Measurements from ENCODE around the gene HS6ST3.

Gene HS6ST3

GRCh38 chr13:96200810-96201209 is 110.9 kb downstream of the HS6ST3 start:
- no peak for DNase-seq (ENCODE audit: low read depth, low spot score)
- no peak for TF ChIP-seq EZH2 (IDR thresholded peaks at IDR 0.05)
- TF ChIP-seq FOXP2 (optimal IDR thresholded peaks at IDR 0.05; ENCODE audit: control extremely low read depth, extremely low read length, insufficient read depth): no peak
- no peak for TF ChIP-seq POLR2AphosphoS5 (IDR thresholded peaks at IDR 0.05; ENCODE audit: borderline replicate concordance, low read depth, low read length)
- H3K36me3 ChIP-seq (ENCODE audit: insufficient read depth, low read length): no peaks in the 10 kb centered on the region
- H3K9ac ChIP-seq (ENCODE audit: insufficient read length): no peak overlapping the region
- H3K4me3 ChIP-seq: no peak overlapping the region
- no peaks in the 10 kb centered on the region for H3K9me3 ChIP-seq (ENCODE audit: low read depth, low read length)
- H3K27ac ChIP-seq: no peak overlapping the region

GRCh38 chr13:96202315-96202714 is 112.4 kb downstream of the HS6ST3 start:
- TF ChIP-seq POLR2AphosphoS5 (IDR thresholded peaks at IDR 0.05; ENCODE audit: borderline replicate concordance, low read depth, low read length) (no peak), FOXP2 (optimal IDR thresholded peaks at IDR 0.05; ENCODE audit: control extremely low read depth, extremely low read length, insufficient read depth) (no peak), EZH2 (IDR thresholded peaks at IDR 0.05) (no peak)
- Histone ChIP-seq H3K27ac (no peak overlapping the region), H3K4me3 (no peak overlapping the region), H3K9ac (ENCODE audit: insufficient read length) (no peak overlapping the region), H3K36me3 (ENCODE audit: insufficient read depth, low read length) (no peaks in the 10 kb centered on the region), H3K9me3 (ENCODE audit: low read depth, low read length) (no peaks in the 10 kb centered on the region)
- no peak for DNase-seq (ENCODE audit: low read depth, low spot score)

GRCh38 chr13:96203471-96203870 is 113.6 kb downstream of the HS6ST3 start:
- no peak for TF ChIP-seq FOXP2 (optimal IDR thresholded peaks at IDR 0.05; ENCODE audit: control extremely low read depth, extremely low read length, insufficient read depth)
- no peak for TF ChIP-seq POLR2AphosphoS5 (IDR thresholded peaks at IDR 0.05; ENCODE audit: borderline replicate concordance, low read depth, low read length)
- no peaks in the 10 kb centered on the region for H3K9me3 ChIP-seq (ENCODE audit: low read depth, low read length)
- H3K36me3 ChIP-seq (ENCODE audit: insufficient read depth, low read length): no peaks in the 10 kb centered on the region
- H3K27ac ChIP-seq: no peak overlapping the region
- DNase-seq (ENCODE audit: low read depth, low spot score): no peak
- H3K4me3 ChIP-seq: no peak overlapping the region
- H3K9ac ChIP-seq (ENCODE audit: insufficient read length): no peak overlapping the region

- Histone ChIP-seq H3K9me3 (ENCODE audit: low read depth, low read length) (no peaks in the 10 kb centered on the region), H3K9ac (ENCODE audit: insufficient read length) (no peak overlapping the region), H3K27ac (no peak overlapping the region), H3K4me3 (no peak overlapping the region), H3K36me3 (ENCODE audit: insufficient read depth, low read length) (no peaks in the 10 kb centered on the region)
- TF ChIP-seq POLR2AphosphoS5 (IDR thresholded peaks at IDR 0.05; ENCODE audit: borderline replicate concordance, low read depth, low read length) (no peak), FOXP2 (optimal IDR thresholded peaks at IDR 0.05; ENCODE audit: control extremely low read depth, extremely low read length, insufficient read depth) (no peak), EZH2 (IDR thresholded peaks at IDR 0.05) (no peak)
- DNase-seq (ENCODE audit: low read depth, low spot score): no peak
Measured at GRCh38 chr13:96214824-96215445, 125.0 kb downstream of the HS6ST3 start.

GRCh38 chr13:96216543-96216942 is 126.6 kb downstream of the HS6ST3 start:
- Histone ChIP-seq H3K27ac (no peak overlapping the region), H3K9ac (ENCODE audit: insufficient read length) (no peak overlapping the region), H3K36me3 (ENCODE audit: insufficient read depth, low read length) (no peaks in the 10 kb centered on the region), H3K9me3 (ENCODE audit: low read depth, low read length) (no peaks in the 10 kb centered on the region), H3K4me3 (no peak overlapping the region)
- no peak for TF ChIP-seq EZH2 (IDR thresholded peaks at IDR 0.05)
- no peak for TF ChIP-seq POLR2AphosphoS5 (IDR thresholded peaks at IDR 0.05; ENCODE audit: borderline replicate concordance, low read depth, low read length)
- TF ChIP-seq FOXP2 (optimal IDR thresholded peaks at IDR 0.05; ENCODE audit: control extremely low read depth, extremely low read length, insufficient read depth): no peak
- no peak for DNase-seq (ENCODE audit: low read depth, low spot score)

- no peaks in the 10 kb centered on the region for H3K9me3 ChIP-seq (ENCODE audit: low read depth, low read length)
- H3K4me3 ChIP-seq: no peak overlapping the region
- no peak overlapping the region for H3K27ac ChIP-seq
- H3K9ac ChIP-seq (ENCODE audit: insufficient read length): no peak overlapping the region
- H3K36me3 ChIP-seq (ENCODE audit: insufficient read depth, low read length): no peaks in the 10 kb centered on the region
- DNase-seq (ENCODE audit: low read depth, low spot score): no peak
- TF ChIP-seq POLR2AphosphoS5 (IDR thresholded peaks at IDR 0.05; ENCODE audit: borderline replicate concordance, low read depth, low read length) (no peak), EZH2 (IDR thresholded peaks at IDR 0.05) (no peak), FOXP2 (optimal IDR thresholded peaks at IDR 0.05; ENCODE audit: control extremely low read depth, extremely low read length, insufficient read depth) (no peak)
Measured at GRCh38 chr13:96218475-96218874, 128.6 kb downstream of the HS6ST3 start.

GRCh38 chr13:96221471-96221870 is 131.6 kb downstream of the HS6ST3 start:
- Histone ChIP-seq H3K9me3 (ENCODE audit: low read depth, low read length) (no peaks in the 10 kb centered on the region), H3K9ac (ENCODE audit: insufficient read length) (no peak overlapping the region), H3K4me3 (no peak overlapping the region), H3K27ac (no peak overlapping the region), H3K36me3 (ENCODE audit: insufficient read depth, low read length) (no peaks in the 10 kb centered on the region)
- no peak for TF ChIP-seq FOXP2 (optimal IDR thresholded peaks at IDR 0.05; ENCODE audit: control extremely low read depth, extremely low read length, insufficient read depth)
- no peak for TF ChIP-seq EZH2 (IDR thresholded peaks at IDR 0.05)
- TF ChIP-seq POLR2AphosphoS5 (IDR thresholded peaks at IDR 0.05; ENCODE audit: borderline replicate concordance, low read depth, low read length): no peak
- no peak for DNase-seq (ENCODE audit: low read depth, low spot score)

- no peak overlapping the region for H3K27ac ChIP-seq
- no peak overlapping the region for H3K4me3 ChIP-seq
- no peaks in the 10 kb centered on the region for H3K9me3 ChIP-seq (ENCODE audit: low read depth, low read length)
- DNase-seq (ENCODE audit: low read depth, low spot score): no peak
- no peak for TF ChIP-seq POLR2AphosphoS5 (IDR thresholded peaks at IDR 0.05; ENCODE audit: borderline replicate concordance, low read depth, low read length)
- no peak for TF ChIP-seq EZH2 (IDR thresholded peaks at IDR 0.05)
- TF ChIP-seq FOXP2 (optimal IDR thresholded peaks at IDR 0.05; ENCODE audit: control extremely low read depth, extremely low read length, insufficient read depth): no peak
- H3K36me3 ChIP-seq (ENCODE audit: insufficient read depth, low read length): no peaks in the 10 kb centered on the region
- H3K9ac ChIP-seq (ENCODE audit: insufficient read length): no peak overlapping the region
Measured at GRCh38 chr13:96223231-96223630, 133.3 kb downstream of the HS6ST3 start.

- no peak for DNase-seq (ENCODE audit: low read depth, low spot score)
Measured at GRCh38 chr13:96229356-96229755, 139.4 kb downstream of the HS6ST3 start.

More at GRCh38 chr13:96229356-96229755, 139.4 kb downstream of the HS6ST3 start:
- Histone ChIP-seq H3K9me3 (ENCODE audit: low read depth, low read length) (no peaks in the 10 kb centered on the region), H3K36me3 (ENCODE audit: insufficient read depth, low read length) (no peaks in the 10 kb centered on the region), H3K9ac (ENCODE audit: insufficient read length) (no peak overlapping the region), H3K4me3 (no peak overlapping the region), H3K27ac (no peak overlapping the region)
- no peak for TF ChIP-seq FOXP2 (optimal IDR thresholded peaks at IDR 0.05; ENCODE audit: control extremely low read depth, extremely low read length, insufficient read depth)
- TF ChIP-seq POLR2AphosphoS5 (IDR thresholded peaks at IDR 0.05; ENCODE audit: borderline replicate concordance, low read depth, low read length): no peak
- no peak for TF ChIP-seq EZH2 (IDR thresholded peaks at IDR 0.05)
